ENCODE measurements around the gene GMFB.
"Not testable (repeated sequence)": the region's sequence is repeated elsewhere in the genome, so short reads cannot be mapped to it uniquely, and the experiment has no call there.

The GMFB gene

DNA sequence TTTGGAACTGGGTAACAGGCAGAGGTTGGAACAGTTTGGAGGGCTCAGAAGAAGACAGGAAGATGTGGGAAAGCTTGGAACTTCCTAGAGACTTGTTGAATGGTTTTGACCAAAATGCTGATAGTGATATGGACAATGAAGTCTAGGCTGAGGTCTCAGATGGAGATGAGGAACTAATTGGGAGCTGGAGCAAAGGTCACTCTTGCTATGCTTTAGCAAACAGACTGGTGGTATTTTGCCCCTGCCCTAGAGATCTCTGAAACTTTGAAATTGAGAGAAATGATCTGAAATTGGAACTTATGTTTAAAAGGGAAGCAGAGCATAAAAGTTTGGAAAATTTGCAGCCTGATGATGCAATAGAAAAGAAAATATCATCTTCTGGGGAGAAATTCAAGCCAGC is 30.2 kb downstream of the GMFB start:
- DNase-seq (ENCODE audit: low read depth in 3 of 3): not testable (repeated sequence)

- DNase-seq (ENCODE audit: low read depth in 3 of 3): no peak
Observed at GRCh38 chr14:54457609-54457996, 31.2 kb downstream of the GMFB start.

GRCh38 chr14:54456820-54457608 is 31.8 kb downstream of the GMFB start:
- not testable (repeated sequence) for DNase-seq (ENCODE audit: low read depth in 3 of 3)

DNA sequence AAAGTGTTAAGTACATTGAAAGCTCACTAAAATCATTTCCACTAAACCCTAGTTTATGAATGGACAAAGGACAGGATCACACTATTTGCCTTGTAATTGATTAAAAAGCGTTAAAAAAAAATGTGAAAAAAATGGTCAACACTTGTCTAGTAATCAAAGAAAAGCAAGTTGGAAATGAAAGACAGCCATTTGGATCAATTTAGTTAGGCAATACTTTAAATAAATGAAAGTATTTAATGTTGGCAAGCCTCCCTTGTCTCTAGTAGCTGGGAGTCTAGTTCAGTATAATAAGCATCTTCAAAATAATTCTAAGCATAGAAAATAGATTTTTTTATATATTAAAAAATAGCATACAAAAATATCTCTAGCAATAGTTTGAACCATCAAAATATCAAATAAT is 33.4 kb downstream of the GMFB start:
- no peak for DNase-seq (ENCODE audit: low read depth in 3 of 3)

- not testable (repeated sequence) for DNase-seq (ENCODE audit: low read depth in 3 of 3)
Observed at GRCh38 chr14:54453990-54454389, 34.8 kb downstream of the GMFB start.

DNA sequence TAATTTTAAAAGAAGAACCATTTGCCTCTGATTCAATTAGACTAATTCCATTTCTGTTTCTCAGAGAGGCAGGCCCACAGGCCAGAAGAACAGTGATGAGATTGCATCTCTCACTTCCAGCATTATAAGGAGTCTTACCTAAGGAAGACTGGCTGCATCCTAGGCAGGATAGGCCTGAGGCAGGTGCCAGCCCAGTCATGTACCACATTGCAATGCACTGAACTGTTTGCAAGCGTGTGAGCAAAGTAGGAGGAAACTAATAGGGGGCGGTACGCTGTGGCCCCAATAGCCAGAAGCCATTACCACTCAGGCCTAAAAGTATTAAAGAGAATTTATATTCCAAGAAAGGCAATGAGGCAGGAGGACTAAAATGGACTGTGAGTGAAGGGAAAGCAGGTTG is 35.5 kb downstream of the GMFB start:
- DNase-seq (ENCODE audit: low read depth in 3 of 3): no peak

DNA sequence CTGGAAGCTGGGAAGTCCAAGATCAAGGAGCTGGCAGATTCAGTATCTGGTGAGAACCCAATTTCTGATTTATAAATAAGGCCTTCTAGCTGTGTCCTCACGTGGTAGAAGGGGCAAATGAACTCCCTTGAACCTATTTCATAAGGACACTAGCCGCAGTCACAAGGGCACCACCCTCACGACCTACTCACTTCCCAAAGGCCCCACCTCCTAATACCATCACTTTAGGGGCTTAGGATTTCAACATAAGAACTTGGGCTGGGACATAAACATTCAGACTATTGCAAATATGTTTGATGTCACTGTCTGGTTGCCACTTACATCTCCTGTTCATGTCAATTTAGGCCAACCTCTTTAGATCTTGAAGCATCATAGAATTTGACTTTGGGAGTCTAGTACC is 36.8 kb downstream of the GMFB start:
- DNase-seq (ENCODE audit: low read depth in 3 of 3): no peak

DNA sequence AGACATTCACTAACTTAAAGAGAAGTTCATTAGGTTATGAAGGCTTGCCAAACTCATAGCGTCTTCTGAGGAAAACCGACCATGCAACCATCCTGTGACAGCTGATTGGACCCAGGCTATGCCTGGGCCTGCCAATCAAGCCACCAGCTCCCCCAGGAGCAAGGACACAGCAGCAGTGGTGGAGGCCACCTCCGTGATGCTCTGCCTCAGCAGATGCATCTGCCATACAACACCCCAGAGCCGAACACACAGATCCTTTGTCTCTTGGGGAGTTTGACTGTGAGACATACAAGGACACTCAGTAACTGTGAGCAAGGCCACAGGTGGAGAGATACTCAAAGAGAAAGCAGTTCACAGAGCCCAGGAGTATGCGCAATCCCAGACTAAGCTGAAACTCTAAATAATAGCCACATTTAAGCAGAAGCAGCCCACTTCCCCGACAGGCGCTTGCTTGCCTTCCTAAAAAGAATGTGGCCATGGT is 37.6 kb downstream of the GMFB start:
- no peak for DNase-seq (ENCODE audit: low read depth in 3 of 3)

DNA sequence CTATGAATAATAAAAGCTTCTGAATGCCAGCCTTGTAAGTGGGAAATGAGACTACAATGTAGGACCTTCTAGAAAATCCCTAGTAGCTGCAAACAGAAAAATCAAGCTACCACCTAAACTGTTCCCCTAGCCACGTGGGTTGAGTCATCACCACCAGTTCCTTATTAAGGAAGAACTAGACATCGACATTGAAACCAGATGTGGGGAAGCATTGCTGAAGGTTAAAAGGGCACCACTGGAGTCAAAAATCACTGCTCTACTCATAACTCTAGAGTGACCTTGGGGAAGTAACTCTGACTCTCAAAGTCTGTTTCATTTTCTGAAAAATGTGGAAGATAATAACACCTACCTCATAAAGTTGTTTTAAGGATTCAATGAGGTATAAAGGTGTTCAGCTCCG is 38.2 kb downstream of the GMFB start:
- DNase-seq (ENCODE audit: low read depth in 3 of 3): no peak

- DNase-seq (ENCODE audit: low read depth in 3 of 3): no peak
Observed at GRCh38 chr14:54447231-54447692, 41.5 kb downstream of the GMFB start.

DNA sequence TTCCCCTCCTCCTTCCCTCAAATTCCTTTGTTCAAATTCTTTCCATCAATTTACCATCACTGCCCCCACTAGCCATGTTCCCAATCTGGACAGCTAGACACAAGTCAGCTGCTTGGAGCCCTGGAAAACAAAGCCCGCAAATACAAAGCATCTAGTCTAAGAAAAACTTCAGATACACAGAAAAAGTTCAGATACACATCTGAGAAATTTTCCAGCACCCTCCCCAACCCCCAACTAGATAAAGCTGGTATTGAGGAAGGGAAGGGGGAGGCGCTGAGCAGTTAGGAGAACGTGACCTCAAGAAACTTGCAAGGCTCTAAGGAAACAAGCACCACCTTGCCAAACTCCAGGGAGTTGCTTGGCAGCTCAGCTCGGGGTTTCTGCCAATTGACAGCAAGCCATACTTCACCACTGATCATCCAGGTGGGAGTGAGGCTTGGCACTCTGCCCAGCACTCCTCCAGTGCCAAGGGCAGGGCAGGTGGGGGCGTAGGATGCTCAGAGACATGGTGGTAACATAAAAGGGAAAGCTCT is 42.6 kb downstream of the GMFB start:
- no peak for DNase-seq (ENCODE audit: low read depth in 3 of 3)

DNA sequence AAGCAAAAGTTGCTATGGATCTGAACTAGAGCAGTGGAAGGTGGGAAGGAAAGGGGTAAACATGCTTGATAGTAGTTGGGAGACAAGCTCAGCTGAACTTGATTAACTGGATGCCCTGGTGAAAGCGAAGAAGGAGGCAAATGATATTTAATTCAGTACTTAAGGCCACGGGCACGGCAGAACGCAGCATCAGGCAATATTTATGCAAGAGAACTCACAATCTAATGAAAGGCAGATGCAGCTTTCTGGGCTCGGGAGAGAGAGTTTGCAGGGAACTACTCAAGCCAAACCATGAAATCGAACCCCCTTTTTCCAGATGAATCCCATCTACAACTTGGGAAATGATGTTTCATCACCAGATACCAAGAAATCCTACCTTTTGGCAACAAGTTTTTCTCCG is 44.1 kb downstream of the GMFB start:
- DNase-seq (ENCODE audit: low read depth in 3 of 3): no peak

DNA sequence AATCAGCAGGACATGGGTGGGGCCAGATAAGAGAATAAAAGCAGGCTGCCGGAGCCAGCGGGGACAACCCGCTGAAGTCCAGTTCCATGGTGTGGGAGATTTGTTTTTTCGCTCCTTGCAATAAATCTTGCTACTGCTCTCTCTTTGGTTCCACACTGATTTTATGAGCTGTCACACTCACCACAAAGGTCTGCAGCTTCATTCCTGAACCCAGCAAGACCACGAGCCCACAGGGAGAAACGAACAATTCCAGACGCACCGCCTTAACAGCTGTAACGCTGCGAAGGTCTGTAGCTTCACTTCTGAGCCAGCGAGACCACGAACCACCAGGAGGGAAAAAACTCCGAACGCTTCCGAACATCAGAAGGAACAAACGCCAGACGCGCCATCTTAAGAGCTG is 44.8 kb downstream of the GMFB start:
- no peak for DNase-seq (ENCODE audit: low read depth in 3 of 3)

- DNase-seq (ENCODE audit: low read depth in 3 of 3): not testable (repeated sequence)
Observed at GRCh38 chr14:54442961-54443360, 45.8 kb downstream of the GMFB start.

GRCh38 chr14:54440873-54441868 is 47.6 kb downstream of the GMFB start, which contains the start of gene CNIH1:
TSS of gene CNIH1 (minus strand) at chr14:54441374. CDS start at chr14:54441327, 47 bp downstream.
- peak; percentile 84 to 89 (median 84) for DNase-seq (ENCODE audit: low read depth in 3 of 3)

GRCh38 chr14:54440476-54440872 is 48.3 kb downstream of the GMFB start:
- no peak for DNase-seq (ENCODE audit: low read depth in 3 of 3)

- DNase-seq (ENCODE audit: low read depth in 3 of 3): no peak
Observed at GRCh38 chr14:54440037-54440436, 48.7 kb downstream of the GMFB start.

DNA sequence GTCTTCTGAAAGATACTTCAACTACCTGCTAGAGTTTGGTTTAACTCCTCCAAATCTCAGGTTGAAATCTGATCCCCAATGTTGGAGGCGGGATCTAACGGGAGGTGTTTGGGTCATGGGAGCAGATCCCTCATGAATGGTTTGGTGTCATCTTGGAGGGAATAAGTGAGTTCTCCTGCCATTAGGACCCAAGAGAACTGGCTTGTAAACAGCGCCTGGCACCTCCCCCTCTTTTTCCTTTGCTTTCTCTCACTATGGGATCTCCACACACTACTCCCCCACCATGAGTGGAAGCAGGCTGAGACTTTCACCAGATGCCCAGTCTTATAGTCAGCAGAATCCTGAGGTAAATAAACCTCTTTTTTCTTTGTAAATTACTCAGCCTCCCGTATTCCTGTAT is 50.1 kb downstream of the GMFB start:
- no peak for DNase-seq (ENCODE audit: low read depth in 3 of 3)

DNA sequence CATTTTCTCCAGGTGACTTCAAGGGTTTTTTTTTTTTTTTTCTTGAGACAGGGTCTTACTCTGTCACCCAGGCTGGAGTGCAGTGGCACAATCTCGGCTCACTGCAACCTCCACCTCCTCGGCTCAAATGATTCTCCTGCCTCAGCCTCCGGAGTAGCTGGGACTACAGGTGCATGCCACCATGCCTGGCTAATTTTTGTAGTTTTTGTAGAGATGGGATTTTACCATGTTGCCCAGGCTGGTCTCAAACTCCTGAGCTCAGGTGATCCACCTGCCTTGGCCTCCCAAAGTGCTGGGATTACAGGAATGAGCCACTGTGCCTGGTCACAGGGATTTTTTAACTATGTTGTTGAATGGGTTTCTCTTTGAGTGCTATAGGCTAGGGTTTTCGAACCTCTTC is 50.8 kb downstream of the GMFB start:
- not testable (repeated sequence) for DNase-seq (ENCODE audit: low read depth in 3 of 3)

- DNase-seq (ENCODE audit: low read depth in 3 of 3): peak in 1 of 3 experiments; percentile 3
Observed at GRCh38 chr14:54435500-54435981, 53.2 kb downstream of the GMFB start.

GRCh38 chr14:54428527-54428926 is 60.3 kb downstream of the GMFB start:
- DNase-seq (ENCODE audit: low read depth in 3 of 3): no peak

- DNase-seq (ENCODE audit: low read depth in 3 of 3): no peak
Observed at GRCh38 chr14:54427871-54428270, 60.9 kb downstream of the GMFB start.

All from stimulated activated CD4-positive, alpha-beta T cell treated with anti-CD3 and anti-CD28 coated beads, TNF-alpha, amount 100 ng/mL, for 24 hours (primary cell).